Measurements from ENCODE around the gene PSD2.

The PSD2 gene

DNA sequence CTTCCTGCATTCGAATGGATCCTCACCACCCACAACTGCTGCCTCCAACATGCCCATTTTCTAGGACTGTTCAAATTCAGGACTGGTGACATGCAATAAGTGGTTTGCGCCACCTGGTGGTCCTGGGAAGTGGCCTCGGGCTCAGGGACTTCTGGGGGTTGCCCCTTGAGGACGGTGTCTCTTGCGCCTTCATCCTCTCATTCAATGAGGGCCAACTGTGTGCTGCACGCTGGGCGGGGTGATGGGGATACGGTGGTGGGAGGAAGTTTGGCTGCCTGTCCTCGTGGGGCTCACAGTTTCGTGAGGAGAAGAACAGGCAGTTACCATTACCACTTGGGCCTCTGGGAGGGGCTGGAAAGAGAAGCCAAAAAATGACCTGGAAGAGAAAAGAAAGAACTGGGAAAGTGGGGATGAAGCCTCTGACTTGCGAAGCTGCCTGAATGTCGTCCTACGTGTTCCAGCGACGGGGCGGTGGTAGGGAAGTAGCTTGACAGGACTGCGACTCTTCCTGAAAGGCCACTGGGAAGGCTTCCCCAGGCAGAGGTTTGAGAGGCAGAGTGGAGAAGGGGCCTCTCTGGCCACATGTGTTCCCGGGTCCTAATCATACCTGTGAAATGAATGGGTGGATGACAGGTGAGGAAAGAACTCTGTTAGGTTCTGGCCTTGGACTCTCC, 49.0 kb downstream of the PSD2 start:
- no peak overlapping the region for H3K27ac ChIP-seq
- TF ChIP-seq, protein P1, sequence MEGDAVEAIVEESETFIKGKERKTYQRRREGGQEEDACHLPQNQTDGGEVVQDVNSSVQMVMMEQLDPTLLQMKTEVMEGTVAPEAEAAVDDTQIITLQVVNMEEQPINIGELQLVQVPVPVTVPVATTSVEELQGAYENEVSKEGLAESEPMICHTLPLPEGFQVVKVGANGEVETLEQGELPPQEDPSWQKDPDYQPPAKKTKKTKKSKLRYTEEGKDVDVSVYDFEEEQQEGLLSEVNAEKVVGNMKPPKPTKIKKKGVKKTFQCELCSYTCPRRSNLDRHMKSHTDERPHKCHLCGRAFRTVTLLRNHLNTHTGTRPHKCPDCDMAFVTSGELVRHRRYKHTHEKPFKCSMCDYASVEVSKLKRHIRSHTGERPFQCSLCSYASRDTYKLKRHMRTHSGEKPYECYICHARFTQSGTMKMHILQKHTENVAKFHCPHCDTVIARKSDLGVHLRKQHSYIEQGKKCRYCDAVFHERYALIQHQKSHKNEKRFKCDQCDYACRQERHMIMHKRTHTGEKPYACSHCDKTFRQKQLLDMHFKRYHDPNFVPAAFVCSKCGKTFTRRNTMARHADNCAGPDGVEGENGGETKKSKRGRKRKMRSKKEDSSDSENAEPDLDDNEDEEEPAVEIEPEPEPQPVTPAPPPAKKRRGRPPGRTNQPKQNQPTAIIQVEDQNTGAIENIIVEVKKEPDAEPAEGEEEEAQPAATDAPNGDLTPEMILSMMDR (conservative IDR thresholded peaks at IDR 0.05), result peak; percentile 83

DNA sequence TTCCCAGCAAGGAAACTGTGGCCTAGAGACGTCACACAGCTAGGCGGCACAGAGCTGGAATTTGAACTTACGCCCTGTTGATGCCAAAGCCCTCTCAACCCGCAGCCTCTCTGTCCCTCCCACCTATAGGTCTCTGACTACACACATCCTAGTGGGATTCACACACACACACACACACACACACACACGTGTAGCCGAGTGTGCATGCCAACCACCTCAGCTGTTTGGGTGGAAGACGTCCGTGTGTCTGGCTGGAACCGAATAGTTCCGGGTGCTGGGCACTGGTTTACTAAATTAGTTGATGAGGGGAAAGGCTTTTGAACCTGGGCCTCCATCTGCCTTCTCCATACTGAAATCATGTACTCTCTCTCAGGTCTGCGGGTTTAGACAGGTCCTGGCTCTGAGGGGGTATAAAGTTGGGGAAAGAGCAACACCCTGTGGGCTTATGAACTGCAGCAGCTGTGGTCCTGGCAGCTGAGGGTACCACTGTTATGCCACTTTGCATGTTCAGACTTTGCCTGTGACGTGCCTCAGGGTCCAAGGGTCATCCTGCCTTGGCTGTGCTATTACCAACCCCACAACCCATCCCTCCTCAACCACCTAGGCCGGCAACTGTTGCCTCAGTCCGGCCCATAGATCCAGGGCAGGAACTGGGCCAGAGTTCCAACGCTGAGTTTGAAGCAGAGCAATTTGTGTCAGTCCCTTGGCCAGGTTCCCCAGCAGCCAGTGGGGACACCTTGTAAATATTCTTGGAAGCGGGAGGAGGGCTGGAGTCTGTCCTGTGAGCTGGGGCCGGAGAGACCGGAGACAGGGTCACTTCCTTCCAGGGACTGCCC, 50.5 kb downstream of the PSD2 start:
- no peak overlapping the region for H3K27ac ChIP-seq
- TF ChIP-seq, protein P1 (conservative IDR thresholded peaks at IDR 0.05), result no peak

DNA sequence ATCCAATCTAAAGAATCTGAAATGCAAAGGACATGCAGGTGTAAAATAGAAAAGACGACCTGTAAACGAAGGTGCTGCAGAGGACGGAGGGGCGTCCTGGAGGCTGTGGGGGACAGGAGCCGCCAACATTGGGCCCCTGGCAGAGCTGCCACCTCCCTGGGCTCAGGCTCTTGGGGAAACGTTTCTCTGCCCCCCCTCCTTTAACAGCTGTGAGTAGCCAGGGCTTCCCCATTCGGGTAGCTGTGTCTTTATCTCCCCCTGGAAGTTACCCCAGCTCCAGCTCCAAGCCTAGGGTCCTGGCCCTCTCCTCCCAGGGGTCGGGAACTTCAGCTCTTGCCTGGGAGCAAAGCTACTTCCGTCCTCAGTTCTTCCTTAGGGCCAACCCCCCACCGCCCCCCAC, 51.5 kb downstream of the PSD2 start:
- TF ChIP-seq, protein P1 (conservative IDR thresholded peaks at IDR 0.05), result no peak
- no peak overlapping the region for H3K27ac ChIP-seq

DNA sequence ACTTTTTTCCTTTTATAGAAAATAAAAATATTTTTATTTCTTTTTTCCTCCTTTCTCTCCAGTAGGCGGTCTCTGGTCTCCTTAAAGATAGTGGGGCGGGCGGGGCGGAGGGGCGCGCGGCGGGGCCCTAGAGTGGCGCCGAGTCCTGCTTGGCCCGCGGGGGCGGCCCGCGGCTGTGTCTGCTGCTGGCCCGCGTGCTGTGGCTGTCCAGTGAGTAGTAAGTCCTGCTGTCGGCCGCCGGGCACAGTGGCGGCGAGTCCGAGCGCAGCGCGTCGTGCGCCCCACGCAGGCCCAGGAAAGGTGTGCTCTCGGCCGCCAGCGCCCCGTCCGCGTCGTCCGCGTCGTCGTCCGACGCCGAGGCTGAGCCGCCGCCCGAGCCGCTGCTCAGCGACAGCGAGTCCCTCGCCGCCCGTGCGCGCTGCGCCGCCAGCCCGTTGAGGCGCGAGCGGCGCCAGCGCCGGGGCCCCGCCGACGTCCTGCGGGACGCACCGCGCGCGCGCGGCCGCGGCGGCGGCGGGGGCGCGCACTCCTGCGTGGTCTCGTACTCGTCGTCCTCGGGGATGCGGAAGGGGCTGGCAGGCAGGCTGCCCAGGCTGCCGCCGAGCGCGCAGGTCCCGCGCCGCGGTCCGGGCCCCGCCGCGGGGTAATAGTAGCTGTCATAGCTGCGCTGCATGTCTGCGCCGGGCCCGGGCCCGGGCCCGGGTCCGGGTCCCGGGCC, 52.3 kb downstream of the PSD2 start:
- TF ChIP-seq, protein P1 (conservative IDR thresholded peaks at IDR 0.05), result no peak
- no peak overlapping the region for H3K27ac ChIP-seq

DNA sequence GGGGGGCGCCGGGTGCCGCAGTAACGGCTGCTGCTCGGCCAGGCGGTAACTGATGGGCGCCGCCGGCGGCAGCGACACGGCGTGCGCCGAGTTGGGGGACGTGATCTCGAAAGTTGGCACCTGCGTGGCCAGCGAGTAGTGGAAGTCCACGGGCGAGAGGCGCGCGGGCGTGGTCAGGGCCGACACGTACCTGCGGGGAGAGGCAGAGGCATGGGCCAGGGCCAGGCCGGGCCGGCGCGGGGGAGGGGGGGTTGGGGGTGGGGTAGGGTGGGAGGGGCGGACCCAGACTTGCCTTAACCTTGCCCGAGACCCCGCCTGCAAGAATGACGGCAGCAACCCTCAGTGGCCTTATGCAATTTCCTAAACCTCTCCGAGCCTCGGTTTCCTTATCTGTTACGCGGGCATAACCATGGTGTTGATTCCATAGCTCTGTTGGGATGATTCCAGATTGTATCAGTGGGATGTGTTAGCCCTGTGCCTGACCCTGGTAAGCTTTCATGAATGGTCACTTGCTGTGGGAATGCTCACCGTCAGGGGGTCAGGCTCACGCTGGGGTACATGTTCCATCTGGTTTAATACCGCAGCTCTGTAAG, 53.0 kb downstream of the PSD2 start:
- TF ChIP-seq, protein P1 (conservative IDR thresholded peaks at IDR 0.05), result no peak
- H3K27ac ChIP-seq, result no peak overlapping the region

DNA sequence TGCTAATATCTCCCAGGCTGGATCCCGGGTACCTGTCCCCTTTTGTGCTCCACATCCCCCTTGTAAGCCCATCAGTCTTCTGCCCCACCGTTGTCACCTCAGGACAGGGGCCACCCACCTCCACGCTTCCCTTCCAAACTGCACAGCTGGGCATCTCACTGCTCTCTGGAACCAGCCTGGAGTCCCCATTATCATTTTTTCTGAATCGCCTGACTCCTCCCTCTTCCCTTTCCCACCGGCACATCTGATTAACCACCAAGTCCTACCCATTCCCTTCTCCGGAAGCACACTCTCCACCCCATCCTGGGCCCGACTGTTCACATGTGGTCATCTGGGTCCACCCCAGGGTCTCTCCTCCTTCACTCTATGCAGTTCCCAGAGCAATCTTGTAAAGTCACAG, 53.9 kb downstream of the PSD2 start:
- TF ChIP-seq, protein P1 (conservative IDR thresholded peaks at IDR 0.05), result no peak

DNA sequence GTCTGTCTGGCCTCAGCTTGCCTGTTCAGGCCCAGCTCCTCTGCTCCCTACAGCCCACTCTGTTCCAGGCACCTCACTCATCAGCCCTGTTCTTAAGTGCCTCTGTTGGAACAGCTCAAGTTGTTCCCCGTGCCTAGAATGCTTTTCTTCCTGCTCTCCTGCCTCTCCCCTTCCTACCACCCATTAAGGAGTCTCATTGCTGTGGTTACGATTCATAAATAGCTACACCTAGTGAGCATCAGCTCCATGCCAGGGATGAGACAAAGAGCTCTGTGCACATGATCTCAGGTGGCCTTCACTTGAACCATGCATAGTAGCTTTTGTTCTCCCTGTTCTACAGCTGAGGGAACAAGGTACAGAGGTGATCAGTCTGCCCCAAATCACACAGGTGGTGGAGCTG, 54.3 kb downstream of the PSD2 start:
- TF ChIP-seq, protein P1 (conservative IDR thresholded peaks at IDR 0.05), result no peak
- no peak overlapping the region for H3K27ac ChIP-seq

More for the DNA sequence above, 53.9 kb downstream of the PSD2 start:
- H3K27ac ChIP-seq, result no peak overlapping the region

All from VCaP (cell line).